CD4-positive, alpha-beta T cell (primary cell): ENCODE measurements around the gene GPC6. TPM values are rescaled to one million over a fixed set of nuclear protein-coding genes. Genes with fewer than 3 reads are reported as not detected.

Experiments
- ATAC-seq: fragments of 200-7000 bp; cut with Tn5 transposase; one replicate; pipeline ENCODE4 v1.10.0; 2022; ENCODE audit warnings: mild to moderate bottlenecking; ENCODE audit not compliant: poor library complexity
- CTCF ChIA-PET: fragments of 350-600 bp; sonication (Branson Sonifier 250); formaldehyde crosslinking; loops from one replicate; lab custom pipeline; 2021; ENCODE audit warnings: antibody characterized with exemption, inconsistent platforms; lab: Charles Lee
- POLR2A ChIA-PET: fragments of 350-600 bp; sonication (Branson Sonifier 250); formaldehyde crosslinking; loops from one replicate; lab custom pipeline; 2021; ENCODE audit warnings: antibody characterized with exemption, inconsistent platforms; lab: Charles Lee
- DNase-seq, 14 experiments: peaks; one replicate each; pipeline ENCODE4 v3.0.0-alpha.2; 2013 to 2020; ENCODE audit warnings: mixed read lengths in 2 of 14
- H3K27ac ChIP-seq, 2 donors: one replicate each; pipeline versions ENCODE4 v1.5.1 to v1.7.0; 2013; ENCODE audit warnings: low read length in 2 of 2, low read depth in 1 of 2, mild to moderate bottlenecking in 1 of 2
- H3K27me3 ChIP-seq, 2 experiments: 1 replicate in 1 of 2; 2 replicates in 1 of 2; pipeline versions ENCODE4 v1.6.1 to v1.7.0; 2013; ENCODE audit warnings: low read length in 2 of 2, control low read depth in 1 of 2, mild to moderate bottlenecking in 1 of 2, moderate library complexity in 1 of 2; ENCODE audit not compliant: insufficient read depth in 2 of 2, control insufficient read depth in 1 of 2
- H3K36me3 ChIP-seq: one replicate; pipeline ENCODE4 v1.6.1; 2013; ENCODE audit warnings: low read length, control low read depth; ENCODE audit not compliant: insufficient read depth
- H3K4me1 ChIP-seq: one replicate; pipeline ENCODE4 v1.6.1; 2013; ENCODE audit warnings: low read length, control low read depth; ENCODE audit not compliant: insufficient read depth
- H3K4me3 ChIP-seq: one replicate; pipeline ENCODE4 v1.5.1; 2013; ENCODE audit warnings: mild to moderate bottlenecking, low read length, moderate library complexity
- H3K9me3 ChIP-seq, 2 experiments: 1 replicate in 1 of 2; 2 replicates in 1 of 2; pipeline versions ENCODE4 v1.6.1 to v1.7.0; 2013; ENCODE audit warnings: low read length in 2 of 2, mild to moderate bottlenecking in 2 of 2, control low read depth in 1 of 2, moderate library complexity in 1 of 2; ENCODE audit not compliant: control insufficient read depth in 1 of 2, insufficient read depth in 1 of 2
- H3K27ac Mint-ChIP-seq: one replicate; pipeline ENCODE4 v1.8.0; 2020; ENCODE audit warnings: mixed read lengths
- H3K27me3 Mint-ChIP-seq: one replicate; pipeline ENCODE4 v1.8.0; 2021; ENCODE audit warnings: mixed read lengths
- H3K36me3 Mint-ChIP-seq: one replicate; pipeline ENCODE4 v1.8.0; 2021; ENCODE audit warnings: low read depth, mixed read lengths
- H3K4me1 Mint-ChIP-seq: one replicate; pipeline ENCODE4 v1.8.0; 2021; ENCODE audit warnings: low read depth, mixed read lengths
- H3K4me3 Mint-ChIP-seq: one replicate; pipeline ENCODE4 v1.8.0; 2020; ENCODE audit warnings: mild to moderate bottlenecking, mixed read lengths
- H3K9me3 Mint-ChIP-seq: one replicate; pipeline ENCODE4 v1.8.0; 2020; ENCODE audit warnings: mixed read lengths
- CTCF ChIP-seq: fragments of 200-600 bp; IDR thresholded peaks from one replicate; pipeline ENCODE4 v1.8.0; 2022; ENCODE audit warnings: antibody characterized with exemption, mild to moderate bottlenecking
- intact Hi-C, 2 experiments: fragments of 100-400 bp; cut with DNase I in 1 of 2; cut with micrococcal nuclease in 1 of 2; formaldehyde crosslinking; loops; one replicate each; pipeline versions ENCODE4 v1.15.1 to v1.9.0; 2023 to 2025; cut with DNase I, micrococcal nuclease
- total RNA-seq, 174 experiments: library from RNA in 2 of 174; stranded (reverse) in 2 of 174; gene quantifications; one replicate each; pipeline ENCODE4 v1.2.3 and lab custom pipeline; 2021 to 2026

Gene GPC6
- total RNA-seq, 2 experiments from 2014 or later, result not detected

GRCh38 chr13:94435604-94436226 is 1209.1 kb downstream of the GPC6 start:
- Mint-ChIP-seq H3K4me1 (no peaks in the 10 kb centered on the region), H3K9me3 (no peaks in the 10 kb centered on the region), H3K27ac (no peak overlapping the region), H3K4me3 (no peak overlapping the region), H3K27me3 (no peaks in the 10 kb centered on the region), H3K36me3 (no peaks in the 10 kb centered on the region)
- ChIA-PET POLR2A (interaction anchor here (0.8 to 1.3 kb wide), 3 partner anchors 114 to 182 kb away, joined by 4 to 9 read pairs (median 6); partner anchors contain the start of gene TGDS), CTCF (interaction anchor here (0.6 to 4.7 kb wide), 8 partner anchors 8 to 339 kb away, joined by 3 to 82 read pairs (median 3); partner anchors contain the start of gene TGDS)
- H3K4me3 ChIP-seq, result no peak overlapping the region
- no peaks in the 10 kb centered on the region for H3K27me3 ChIP-seq
- no peaks in the 10 kb centered on the region for H3K9me3 ChIP-seq
- intact Hi-C loops, result loop anchor here (1.0 to 10.0 kb wide), 3 partner anchors 182 to 969 kb away; no protein-coding TSS in a partner anchor
- H3K27ac ChIP-seq, result no peak overlapping the region
- peak; percentile 81 for TF ChIP-seq CTCF
- peak; percentile 80 for ATAC-seq
- H3K4me1 ChIP-seq, result no peaks in the 10 kb centered on the region
- no peaks in the 10 kb centered on the region for H3K36me3 ChIP-seq
- DNase-seq, result peak in 3 of 14 experiments; percentile 60 to 67 (median 64)

- TF ChIP-seq CTCF, result no peak
These were observed 1218.2 kb downstream of the GPC6 start for GRCh38 chr13:94444826-94445225.

DNA sequence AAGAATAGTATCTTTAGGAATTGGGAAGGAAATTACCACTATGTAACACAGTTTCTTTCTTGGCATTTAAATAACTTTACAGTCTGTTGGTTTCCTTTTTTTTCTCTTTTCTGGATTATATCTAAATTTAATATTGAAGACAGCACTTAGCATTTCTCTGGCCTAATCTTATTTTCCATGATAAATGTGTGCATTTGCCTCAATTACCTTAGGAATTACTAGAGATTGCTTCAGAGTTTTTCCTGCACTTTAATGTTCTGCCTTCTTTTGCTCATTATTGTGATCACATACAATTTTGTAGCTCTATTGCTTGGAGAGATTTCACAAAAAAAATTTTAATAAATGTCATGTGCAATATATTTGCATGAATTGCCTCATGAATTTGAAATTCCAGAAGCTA is 1227.7 kb downstream of the GPC6 start:
- no peak for ATAC-seq
- H3K36me3 Mint-ChIP-seq, result no peaks in the 10 kb centered on the region
- no peak overlapping the region for H3K27ac Mint-ChIP-seq
- Histone ChIP-seq H3K36me3 (no peaks in the 10 kb centered on the region), H3K27ac (no peak overlapping the region), H3K4me1 (no peaks in the 10 kb centered on the region), H3K4me3 (no peak overlapping the region), H3K9me3 (no peaks in the 10 kb centered on the region), H3K27me3 (no peaks in the 10 kb centered on the region)
- no peak overlapping the region for H3K4me3 Mint-ChIP-seq
- ChIA-PET POLR2A (no interaction called here), CTCF (no interaction called here)
- DNase-seq, result no peak
- H3K4me1 Mint-ChIP-seq, result no peaks in the 10 kb centered on the region
- no peaks in the 10 kb centered on the region for H3K27me3 Mint-ChIP-seq
- intact Hi-C loops, result no loop called here
- no peaks in the 10 kb centered on the region for H3K9me3 Mint-ChIP-seq
- no peak for TF ChIP-seq CTCF

More at GRCh38 chr13:94444826-94445225, 1218.2 kb downstream of the GPC6 start:
- Histone ChIP-seq H3K27ac (no peak overlapping the region), H3K4me3 (no peak overlapping the region), H3K27me3 (no peaks in the 10 kb centered on the region), H3K4me1 (no peaks in the 10 kb centered on the region), H3K36me3 (no peaks in the 10 kb centered on the region), H3K9me3 (no peaks in the 10 kb centered on the region)
- intact Hi-C loops, result no loop called here
- Mint-ChIP-seq H3K27ac (no peak overlapping the region), H3K27me3 (no peaks in the 10 kb centered on the region), H3K4me1 (no peaks in the 10 kb centered on the region), H3K4me3 (no peak overlapping the region), H3K9me3 (no peaks in the 10 kb centered on the region), H3K36me3 (no peaks in the 10 kb centered on the region)
- DNase-seq (no peak), ATAC-seq (no peak)
- ChIA-PET POLR2A (no interaction called here), CTCF (interaction anchor here (0.6 kb wide), 1 partner anchor 772 kb away, joined by 3 read pairs; no protein-coding TSS in a partner anchor)
